ENCODE measurements around the gene TSPAN9.

Gene TSPAN9

DNA sequence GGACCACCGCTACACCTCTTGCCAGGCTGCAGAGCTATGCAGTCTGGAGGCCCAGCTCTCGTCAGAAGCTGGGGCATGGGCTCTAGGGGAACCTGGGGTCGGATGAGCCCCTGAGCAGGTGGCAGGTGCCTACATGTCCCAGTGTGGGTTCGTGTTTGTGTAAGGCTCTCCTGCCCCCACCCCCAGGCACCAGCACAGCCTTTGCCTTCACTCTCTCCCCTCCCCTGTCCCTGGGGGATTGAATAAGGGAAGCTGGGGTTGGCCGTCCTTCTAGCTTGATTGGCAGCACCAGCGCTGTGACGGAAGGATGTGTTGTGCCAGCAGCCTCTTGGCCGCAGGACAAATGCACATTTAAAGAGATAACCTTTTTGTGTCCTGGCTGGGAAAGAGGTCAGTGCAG, 34.8 kb upstream of the TSPAN9 start:
- H3K4me1 ChIP-seq (ENCODE audit: control insufficient read depth, low read depth, low read length): no peaks in the 10 kb centered on the region
- H4K5ac ChIP-seq (ENCODE audit: low read length): no peak overlapping the region
- H3K4ac ChIP-seq (ENCODE audit: low read depth, low read length): no peak overlapping the region
- H3K23ac ChIP-seq (ENCODE audit: low read length): no peak overlapping the region
- H3K79me1 ChIP-seq (ENCODE audit: low read length): no peaks in the 10 kb centered on the region
- H3K79me2 ChIP-seq (ENCODE audit: control insufficient read depth, insufficient read depth, low read length): no peaks in the 10 kb centered on the region
- H2BK120ac ChIP-seq (ENCODE audit: low read depth, low read length): no peak overlapping the region
- H3K27ac ChIP-seq (ENCODE audit: low read depth, low read length): no peak overlapping the region
- no peak overlapping the region for H3K56ac ChIP-seq (ENCODE audit: low read length)
- H2AK5ac ChIP-seq (ENCODE audit: low read length): no peak overlapping the region
- no peak overlapping the region for H3K4me3 ChIP-seq (ENCODE audit: low read length)
- H2BK15ac ChIP-seq (replicated peaks; ENCODE audit: low read depth): no peak overlapping the region
- DNase-seq: no peak
- no peak overlapping the region for H4K8ac ChIP-seq (ENCODE audit: low read depth, low read length)
- no peak overlapping the region for H3K18ac ChIP-seq (ENCODE audit: low read length)
- no peak overlapping the region for H3K9ac ChIP-seq (ENCODE audit: low read length)
- no peak overlapping the region for H3K4me2 ChIP-seq (ENCODE audit: low read length)
- no CpG with 5 or more reads among the region's 8 CpGs for WGBS (ENCODE audit: extremely low coverage, insufficient coverage, low lambda C conversion rate)
- no peak overlapping the region for H2BK5ac ChIP-seq (ENCODE audit: low read length)
- peaks cover 7% of the 10 kb centered on the region for H3K36me3 ChIP-seq (ENCODE audit: control insufficient read depth, insufficient read depth, low read length)
- H3K27me3 ChIP-seq (ENCODE audit: insufficient read depth, low read length, poor library complexity): no peaks in the 10 kb centered on the region

DNA sequence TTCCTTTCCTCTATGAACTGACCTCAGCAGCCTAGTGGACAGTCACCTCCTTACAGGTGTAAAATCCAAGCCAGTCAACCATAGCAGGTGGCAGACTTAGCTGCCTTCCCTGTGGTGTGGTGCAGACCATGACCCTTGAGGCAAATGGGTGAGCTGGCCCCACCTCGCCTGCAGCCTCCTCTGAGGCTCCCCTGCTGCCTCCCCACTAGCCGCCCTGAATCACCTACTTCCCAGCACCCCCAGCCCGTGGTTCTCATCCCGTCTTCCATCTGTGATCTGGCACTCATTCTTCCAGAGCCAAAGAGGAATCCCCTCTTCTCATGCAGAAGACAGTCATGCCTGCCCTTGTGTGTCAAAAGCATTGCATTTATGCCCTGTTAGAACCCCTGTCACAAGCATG, 34.4 kb upstream of the TSPAN9 start:
- DNase-seq: no peak
- Histone ChIP-seq H3K4ac (ENCODE audit: low read depth, low read length) (no peak overlapping the region), H3K18ac (ENCODE audit: low read length) (no peak overlapping the region), H3K56ac (ENCODE audit: low read length) (no peak overlapping the region), H2BK5ac (ENCODE audit: low read length) (no peak overlapping the region), H3K79me1 (ENCODE audit: low read length) (no peaks in the 10 kb centered on the region), H3K23ac (ENCODE audit: low read length) (no peak overlapping the region), H4K8ac (ENCODE audit: low read depth, low read length) (no peak overlapping the region), H2BK120ac (ENCODE audit: low read depth, low read length) (no peak overlapping the region), H3K27me3 (ENCODE audit: insufficient read depth, low read length, poor library complexity) (no peaks in the 10 kb centered on the region), H3K9ac (ENCODE audit: low read length) (no peak overlapping the region), H3K36me3 (ENCODE audit: control insufficient read depth, insufficient read depth, low read length) (peaks cover 5% of the 10 kb centered on the region), H4K5ac (ENCODE audit: low read length) (no peak overlapping the region), H3K4me1 (ENCODE audit: control insufficient read depth, low read depth, low read length) (no peaks in the 10 kb centered on the region), H3K4me3 (ENCODE audit: low read length) (no peak overlapping the region), H2AK5ac (ENCODE audit: low read length) (no peak overlapping the region), H3K79me2 (ENCODE audit: control insufficient read depth, insufficient read depth, low read length) (no peaks in the 10 kb centered on the region), H3K27ac (ENCODE audit: low read depth, low read length) (no peak overlapping the region), H2BK15ac (replicated peaks; ENCODE audit: low read depth) (no peak overlapping the region), H3K4me2 (ENCODE audit: low read length) (no peak overlapping the region)
- WGBS (ENCODE audit: extremely low coverage, insufficient coverage, low lambda C conversion rate): no CpG with 5 or more reads among the region's 4 CpGs

DNA sequence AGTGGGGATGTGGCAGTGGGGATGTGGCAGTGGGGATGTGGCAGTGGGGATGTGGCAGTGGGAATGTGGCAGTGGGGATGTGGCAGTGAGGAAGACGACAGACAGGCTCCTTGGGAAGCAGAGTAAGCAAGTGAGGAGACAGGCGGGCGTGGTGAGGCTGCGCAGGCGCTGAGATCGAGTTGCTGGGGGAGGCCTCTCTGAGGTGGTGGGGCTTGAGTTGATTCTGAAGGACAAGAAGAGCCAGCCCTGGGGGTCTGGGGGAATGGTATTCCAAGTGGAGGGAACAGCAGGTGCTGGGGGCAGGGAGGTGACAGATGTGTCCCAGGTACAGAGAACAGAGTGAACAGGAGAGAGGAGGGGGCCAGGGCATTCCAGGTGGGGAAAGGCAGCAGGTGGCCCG, 33.8 kb upstream of the TSPAN9 start:
- H2BK15ac ChIP-seq (replicated peaks; ENCODE audit: low read depth): no peak overlapping the region
- H3K79me1 ChIP-seq (ENCODE audit: low read length): no peaks in the 10 kb centered on the region
- no peak overlapping the region for H2AK5ac ChIP-seq (ENCODE audit: low read length)
- H3K36me3 ChIP-seq (ENCODE audit: control insufficient read depth, insufficient read depth, low read length): peaks cover 1% of the 10 kb centered on the region
- no peak overlapping the region for H4K8ac ChIP-seq (ENCODE audit: low read depth, low read length)
- H3K27me3 ChIP-seq (ENCODE audit: insufficient read depth, low read length, poor library complexity): no peaks in the 10 kb centered on the region
- H3K4ac ChIP-seq (ENCODE audit: low read depth, low read length): no peak overlapping the region
- no peaks in the 10 kb centered on the region for H3K79me2 ChIP-seq (ENCODE audit: control insufficient read depth, insufficient read depth, low read length)
- no peak overlapping the region for H4K5ac ChIP-seq (ENCODE audit: low read length)
- H3K4me1 ChIP-seq (ENCODE audit: control insufficient read depth, low read depth, low read length): no peaks in the 10 kb centered on the region
- no CpG with 5 or more reads among the region's 7 CpGs for WGBS (ENCODE audit: extremely low coverage, insufficient coverage, low lambda C conversion rate)
- H3K18ac ChIP-seq (ENCODE audit: low read length): no peak overlapping the region
- no peak overlapping the region for H3K4me2 ChIP-seq (ENCODE audit: low read length)
- H2BK5ac ChIP-seq (ENCODE audit: low read length): no peak overlapping the region
- H3K9ac ChIP-seq (ENCODE audit: low read length): no peak overlapping the region
- no peak overlapping the region for H3K27ac ChIP-seq (ENCODE audit: low read depth, low read length)
- no peak for DNase-seq
- no peak overlapping the region for H3K4me3 ChIP-seq (ENCODE audit: low read length)
- no peak overlapping the region for H3K56ac ChIP-seq (ENCODE audit: low read length)
- no peak overlapping the region for H2BK120ac ChIP-seq (ENCODE audit: low read depth, low read length)
- no peak overlapping the region for H3K23ac ChIP-seq (ENCODE audit: low read length)

GRCh38 chr12:3044141-3044630, 33.0 kb upstream of the TSPAN9 start:
- no peak overlapping the region for H3K18ac ChIP-seq (ENCODE audit: low read length)
- H3K56ac ChIP-seq (ENCODE audit: low read length): no peak overlapping the region
- H3K4ac ChIP-seq (ENCODE audit: low read depth, low read length): no peak overlapping the region
- H3K4me2 ChIP-seq (ENCODE audit: low read length): no peak overlapping the region
- no CpG with 5 or more reads among the region's 8 CpGs for WGBS (ENCODE audit: extremely low coverage, insufficient coverage, low lambda C conversion rate)
- H2BK5ac ChIP-seq (ENCODE audit: low read length): no peak overlapping the region
- no peak overlapping the region for H2BK120ac ChIP-seq (ENCODE audit: low read depth, low read length)
- H3K79me2 ChIP-seq (ENCODE audit: control insufficient read depth, insufficient read depth, low read length): no peaks in the 10 kb centered on the region
- H4K5ac ChIP-seq (ENCODE audit: low read length): no peak overlapping the region
- no peak overlapping the region for H3K27ac ChIP-seq (ENCODE audit: low read depth, low read length)
- H4K8ac ChIP-seq (ENCODE audit: low read depth, low read length): no peak overlapping the region
- no peak overlapping the region for H2BK15ac ChIP-seq (replicated peaks; ENCODE audit: low read depth)
- H3K23ac ChIP-seq (ENCODE audit: low read length): no peak overlapping the region
- no peak overlapping the region for H3K9ac ChIP-seq (ENCODE audit: low read length)
- peaks cover 1% of the 10 kb centered on the region for H3K36me3 ChIP-seq (ENCODE audit: control insufficient read depth, insufficient read depth, low read length)
- H2AK5ac ChIP-seq (ENCODE audit: low read length): no peak overlapping the region
- no peaks in the 10 kb centered on the region for H3K79me1 ChIP-seq (ENCODE audit: low read length)
- no peaks in the 10 kb centered on the region for H3K27me3 ChIP-seq (ENCODE audit: insufficient read depth, low read length, poor library complexity)
- no peak for DNase-seq
- H3K4me1 ChIP-seq (ENCODE audit: control insufficient read depth, low read depth, low read length): no peaks in the 10 kb centered on the region
- no peak overlapping the region for H3K4me3 ChIP-seq (ENCODE audit: low read length)

DNA sequence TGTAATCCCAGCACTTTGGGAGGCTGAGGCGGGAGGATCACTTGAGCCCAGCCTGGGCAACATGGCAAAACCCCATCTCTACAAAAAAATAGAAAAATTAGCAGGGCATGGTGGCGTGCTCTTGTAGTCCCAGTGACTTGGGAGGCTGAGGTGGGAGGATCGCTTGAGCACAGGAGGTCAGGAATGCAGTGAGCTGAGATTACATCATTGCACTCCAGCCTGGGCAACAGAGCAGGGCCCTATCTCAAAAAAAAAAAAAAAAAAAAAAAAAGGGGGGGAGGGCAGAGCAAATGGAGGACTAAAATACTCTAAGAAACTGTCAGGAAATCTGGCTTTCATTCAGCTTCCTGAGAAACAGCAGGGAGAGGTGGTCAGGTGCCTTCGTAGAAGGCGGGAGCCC, 31.7 kb upstream of the TSPAN9 start:
- Histone ChIP-seq H3K79me2 (ENCODE audit: control insufficient read depth, insufficient read depth, low read length) (no peaks in the 10 kb centered on the region), H3K18ac (ENCODE audit: low read length) (no peak overlapping the region), H3K4me2 (ENCODE audit: low read length) (no peak overlapping the region), H2BK120ac (ENCODE audit: low read depth, low read length) (no peak overlapping the region), H2BK15ac (replicated peaks; ENCODE audit: low read depth) (no peak overlapping the region), H3K36me3 (ENCODE audit: control insufficient read depth, insufficient read depth, low read length) (peaks cover 1% of the 10 kb centered on the region), H3K4me3 (ENCODE audit: low read length) (no peak overlapping the region), H3K4ac (ENCODE audit: low read depth, low read length) (no peak overlapping the region), H3K9ac (ENCODE audit: low read length) (no peak overlapping the region), H3K79me1 (ENCODE audit: low read length) (no peaks in the 10 kb centered on the region), H4K5ac (ENCODE audit: low read length) (no peak overlapping the region), H4K8ac (ENCODE audit: low read depth, low read length) (no peak overlapping the region), H2BK5ac (ENCODE audit: low read length) (no peak overlapping the region), H3K27me3 (ENCODE audit: insufficient read depth, low read length, poor library complexity) (no peaks in the 10 kb centered on the region), H3K27ac (ENCODE audit: low read depth, low read length) (no peak overlapping the region), H3K56ac (ENCODE audit: low read length) (no peak overlapping the region), H2AK5ac (ENCODE audit: low read length) (no peak overlapping the region), H3K4me1 (ENCODE audit: control insufficient read depth, low read depth, low read length) (no peaks in the 10 kb centered on the region), H3K23ac (ENCODE audit: low read length) (no peak overlapping the region)
- no peak for DNase-seq
- WGBS (ENCODE audit: extremely low coverage, insufficient coverage, low lambda C conversion rate): no CpG with 5 or more reads among the region's 5 CpGs

DNA sequence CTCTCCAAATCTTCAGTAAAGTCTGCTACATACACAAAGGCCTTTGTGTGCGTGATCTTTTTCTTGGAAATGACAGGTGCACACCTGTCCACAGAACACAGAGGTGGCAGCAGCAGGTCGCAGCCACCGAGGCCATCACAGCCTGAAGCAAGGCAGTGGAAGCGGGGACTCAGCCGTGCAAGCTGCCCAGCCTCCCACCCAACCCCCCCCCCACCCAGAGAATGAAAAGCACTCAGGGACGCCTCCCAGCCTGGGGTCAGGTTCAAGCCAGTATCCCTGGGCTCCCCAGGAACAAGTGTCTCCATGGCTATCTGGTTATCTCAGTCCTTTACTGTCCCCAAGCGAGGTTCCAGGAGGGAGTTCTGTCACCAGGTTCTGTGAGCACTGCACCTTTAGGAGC, 31.2 kb upstream of the TSPAN9 start:
- Histone ChIP-seq H2BK120ac (ENCODE audit: low read depth, low read length) (no peak overlapping the region), H3K4me1 (ENCODE audit: control insufficient read depth, low read depth, low read length) (no peaks in the 10 kb centered on the region), H3K18ac (ENCODE audit: low read length) (no peak overlapping the region), H4K8ac (ENCODE audit: low read depth, low read length) (no peak overlapping the region), H3K23ac (ENCODE audit: low read length) (no peak overlapping the region), H3K79me2 (ENCODE audit: control insufficient read depth, insufficient read depth, low read length) (no peaks in the 10 kb centered on the region), H3K27me3 (ENCODE audit: insufficient read depth, low read length, poor library complexity) (no peaks in the 10 kb centered on the region), H3K79me1 (ENCODE audit: low read length) (no peaks in the 10 kb centered on the region), H4K5ac (ENCODE audit: low read length) (no peak overlapping the region), H3K4ac (ENCODE audit: low read depth, low read length) (no peak overlapping the region), H3K4me3 (ENCODE audit: low read length) (no peak overlapping the region), H3K36me3 (ENCODE audit: control insufficient read depth, insufficient read depth, low read length) (peaks cover 1% of the 10 kb centered on the region), H2AK5ac (ENCODE audit: low read length) (no peak overlapping the region), H3K27ac (ENCODE audit: low read depth, low read length) (no peak overlapping the region), H3K56ac (ENCODE audit: low read length) (no peak overlapping the region), H3K4me2 (ENCODE audit: low read length) (no peak overlapping the region), H2BK5ac (ENCODE audit: low read length) (no peak overlapping the region), H3K9ac (ENCODE audit: low read length) (no peak overlapping the region), H2BK15ac (replicated peaks; ENCODE audit: low read depth) (no peak overlapping the region)
- no CpG with 5 or more reads among the region's 7 CpGs for WGBS (ENCODE audit: extremely low coverage, insufficient coverage, low lambda C conversion rate)
- no peak for DNase-seq
